Renal cortex interstitium (tissue), 11 donors: ENCODE measurements around the gene KIF16B. TPM values are rescaled to one million over a fixed set of nuclear protein-coding genes. Genes with fewer than 3 reads are reported as not detected.
"Not testable (repeated sequence)": the region's sequence is repeated elsewhere in the genome, so short reads cannot be mapped to it uniquely, and the experiment has no call there.

Experiments
- DNase-seq, 11 donors: peaks; one replicate each; pipeline ENCODE4 v3.0.0-alpha.2; 2013; ENCODE audit warnings: low read depth in 9 of 11, low spot score in 4 of 11; ENCODE audit errors: extremely low read depth in 1 of 11
- polyA plus RNA-seq, 3 donors: library from polyadenylated mRNA; unstranded; fragments of 120-200 nt; gene quantifications; one replicate each; pipeline ENCODE4 v1.2.1, GENCODE V29; 2013; ENCODE audit not compliant: insufficient read length in 3 of 3

Gene KIF16B
- polyA plus RNA-seq, 3 donors: 21.7 to 24.2 (median 22.8) TPM

- no peak for DNase-seq
These were observed 309.7 kb downstream of the KIF16B start for GRCh38 chr20:16263582-16263981.

- no peak for DNase-seq
These were observed 310.7 kb downstream of the KIF16B start for GRCh38 chr20:16262594-16262993.

GRCh38 chr20:16261733-16262273 lies 311.4 kb downstream of the KIF16B start:
- no peak for DNase-seq

GRCh38 chr20:16260911-16261310 lies 312.3 kb downstream of the KIF16B start:
- DNase-seq: no peak

GRCh38 chr20:16260133-16260532 lies 313.1 kb downstream of the KIF16B start:
- not testable (repeated sequence) for DNase-seq

GRCh38 chr20:16258766-16259165 lies 314.5 kb downstream of the KIF16B start:
- DNase-seq: no peak

- DNase-seq: no peak
These were observed 315.3 kb downstream of the KIF16B start for GRCh38 chr20:16257813-16258430.

GRCh38 chr20:16257021-16257420 lies 316.2 kb downstream of the KIF16B start:
- no peak for DNase-seq

GRCh38 chr20:16246870-16247269 lies 326.4 kb downstream of the KIF16B start:
- DNase-seq: no peak

- DNase-seq: no peak
These were observed 327.0 kb downstream of the KIF16B start for GRCh38 chr20:16246291-16246690.

GRCh38 chr20:16245879-16246278 lies 327.4 kb downstream of the KIF16B start:
- DNase-seq: no peak

- DNase-seq: no peak
These were observed 328.4 kb downstream of the KIF16B start for GRCh38 chr20:16244892-16245291.

- no peak for DNase-seq
These were observed 329.8 kb downstream of the KIF16B start for GRCh38 chr20:16243470-16243869.

- no peak for DNase-seq
These were observed 331.3 kb downstream of the KIF16B start for GRCh38 chr20:16241911-16242310.

GRCh38 chr20:16240355-16240754 lies 332.9 kb downstream of the KIF16B start:
- DNase-seq: no peak

GRCh38 chr20:16236589-16237241 lies 336.5 kb downstream of the KIF16B start:
- no peak for DNase-seq

GRCh38 chr20:16230402-16230801 lies 342.8 kb downstream of the KIF16B start:
- no peak for DNase-seq

GRCh38 chr20:16229813-16230212 lies 343.4 kb downstream of the KIF16B start:
- no peak for DNase-seq

GRCh38 chr20:16228722-16229121 lies 344.5 kb downstream of the KIF16B start:
- no peak for DNase-seq

GRCh38 chr20:16226961-16227360 lies 346.3 kb downstream of the KIF16B start:
- not testable (repeated sequence) for DNase-seq

- DNase-seq: no peak
These were observed 348.4 kb downstream of the KIF16B start for GRCh38 chr20:16224836-16225235.
